T-cell (primary cell): Measurements from ENCODE around the gene LPO. TPM values are rescaled to one million over a fixed set of nuclear protein-coding genes. Genes with fewer than 3 reads are reported as not detected.
A peak's percentile ranks its signal among the peaks of the same experiment; 100 is the strongest.

Experiments used
- ATAC-seq, 4 experiments: fragments of 200-7000 bp in 3 of 4; fragments of 150-1000 bp in 1 of 4; cut with Tn5 transposase; replicated peaks in 1 of 4; 1 replicate in 3 of 4; 2 replicates in 1 of 4; pipeline ENCODE4 v1.10.0; 2021; ENCODE audit warnings: moderate library complexity in 3 of 4, mild to moderate bottlenecking in 2 of 4, moderate number of reproducible peaks in 1 of 4
- CTCF ChIA-PET, 2 donors: fragments of 300-600 bp; sonication (Branson Sonifier 250); formaldehyde crosslinking; loops; one replicate each; lab custom pipeline; 2022; ENCODE audit warnings: antibody characterized with exemption in 2 of 2; lab: Charles Lee
- POLR2A ChIA-PET, 2 donors: fragments of 300-600 bp; sonication (Branson Sonifier 250); formaldehyde crosslinking; loops; one replicate each; lab custom pipeline; 2022; ENCODE audit warnings: antibody characterized with exemption in 2 of 2; lab: Charles Lee
- DNase-seq, 35 experiments: peaks; one replicate each; pipeline versions ENCODE4 v3.0.0 to v3.0.0-alpha.2; 2013 to 2023
- H3K27ac ChIP-seq: one replicate; pipeline ENCODE4 v1.5.1; 2013; ENCODE audit warnings: low read length
- H3K27me3 ChIP-seq, 2 experiments: replicated peaks in 1 of 2; 1 replicate in 1 of 2; 2 replicates in 1 of 2; pipeline versions ENCODE4 v1.6.1 to v1.7.0; 2013; ENCODE audit warnings: low read length in 1 of 2, mixed read lengths in 1 of 2; ENCODE audit not compliant: control insufficient read depth in 2 of 2, insufficient read depth in 2 of 2; ENCODE audit errors: extremely low read depth in 1 of 2
- H3K36me3 ChIP-seq, 2 donors: 1 replicate in 1 of 2; 2 replicates in 1 of 2; pipeline versions ENCODE4 v1.6.1 to v1.7.0; 2013; ENCODE audit warnings: low read length in 1 of 2; ENCODE audit not compliant: control insufficient read depth in 2 of 2, insufficient read depth in 1 of 2; ENCODE audit errors: extremely low read depth in 1 of 2
- H3K4me1 ChIP-seq, 2 experiments: 1 replicate in 1 of 2; 2 replicates in 1 of 2; pipeline versions ENCODE4 v1.6.1 to v1.7.0; 2013; ENCODE audit warnings: low read length in 2 of 2, mixed read lengths in 1 of 2; ENCODE audit not compliant: insufficient read depth in 2 of 2, control insufficient read depth in 1 of 2; ENCODE audit errors: extremely low read depth in 1 of 2
- H3K4me3 ChIP-seq, 2 donors: 1 replicate in 1 of 2; 2 replicates in 1 of 2; pipeline versions ENCODE4 v1.5.1 to v1.7.0; 2013; ENCODE audit warnings: mild to moderate bottlenecking in 2 of 2, low read length in 1 of 2, moderate library complexity in 1 of 2; ENCODE audit not compliant: control insufficient read depth in 1 of 2; ENCODE audit errors: extremely low read depth in 1 of 2
- H3K9me3 ChIP-seq: 2 replicates; pipeline ENCODE4 v1.7.0; 2013
- H3K27ac Mint-ChIP-seq, 2 donors: one replicate each; pipeline ENCODE4 v1.8.0; 2020 to 2021; ENCODE audit warnings: mild to moderate bottlenecking in 2 of 2, mixed read lengths in 2 of 2
- H3K27me3 Mint-ChIP-seq, 2 donors: one replicate each; pipeline ENCODE4 v1.8.0; 2021 to 2022; ENCODE audit warnings: mixed read lengths in 2 of 2
- H3K36me3 Mint-ChIP-seq: one replicate; pipeline ENCODE4 v1.8.0; 2021; ENCODE audit warnings: mixed read lengths
- H3K4me1 Mint-ChIP-seq, 3 donors: one replicate each; pipeline ENCODE4 v1.8.0; 2020 to 2022; ENCODE audit warnings: mixed read lengths in 3 of 3, mild to moderate bottlenecking in 1 of 3
- H3K4me3 Mint-ChIP-seq, 3 donors: one replicate each; pipeline ENCODE4 v1.8.0; 2020 to 2022; ENCODE audit warnings: mild to moderate bottlenecking in 3 of 3, mixed read lengths in 3 of 3, moderate library complexity in 3 of 3
- H3K9me3 Mint-ChIP-seq, 3 donors: one replicate each; pipeline ENCODE4 v1.8.0; 2020 to 2022; ENCODE audit warnings: mixed read lengths in 3 of 3
- WGBS: methylation state at CpG from one replicate; pipeline ENCODE4 v1.1.5; 2013; ENCODE audit warnings: missing lambda C conversion rate; ENCODE audit not compliant: insufficient coverage; 5-methylcytosine and 5-hydroxymethylcytosine counted together
- total RNA-seq, 35 experiments: library from RNA in 6 of 35; stranded (reverse) in 6 of 35; fragments of 120-200 nt in 1 of 35; gene quantifications; one replicate each; pipeline versions ENCODE4 v1.2.1 to v1.2.4 and lab custom pipeline; 2013 to 2026

The LPO gene
- total RNA-seq, 5 donors from 2014 or later (not counting 1 experiment from before 2014, with no cell fraction given) = not detected

DNA sequence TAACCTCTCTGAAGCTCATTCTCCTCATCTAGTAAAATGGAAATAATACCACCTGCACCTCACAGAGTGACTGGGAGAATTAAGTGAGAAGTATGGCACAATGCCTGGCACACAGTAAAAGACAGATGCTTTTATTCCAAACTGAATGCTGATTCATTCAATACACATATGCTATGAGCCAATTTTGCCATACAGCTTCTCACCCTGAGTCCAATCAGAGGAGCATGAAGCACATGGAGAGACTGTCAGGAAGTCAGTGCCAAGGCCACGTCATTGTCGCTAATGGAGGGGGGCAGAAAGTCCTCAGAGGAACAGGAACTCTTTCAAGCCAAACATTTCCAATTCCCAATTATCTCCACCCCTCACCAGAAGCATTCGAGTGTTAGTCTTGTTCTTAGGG, 30.9 kb upstream of the LPO start:
- CTCF ChIA-PET = no interaction called here
- peaks cover 50% of the 10 kb centered on the region for H3K36me3 Mint-ChIP-seq
- WGBS = no CpG with 5 or more reads among the region's 3 CpGs
- POLR2A ChIA-PET = no interaction called here
- no peaks in the 10 kb centered on the region for H3K27me3 Mint-ChIP-seq
- no peak for DNase-seq
- no peak overlapping the region for H3K4me3 Mint-ChIP-seq
- no peaks in the 10 kb centered on the region for H3K4me1 Mint-ChIP-seq
- Histone ChIP-seq H3K36me3 (peaks cover 3 to 46% of the 10 kb centered on the region in 2 donors), H3K9me3 (no peaks in the 10 kb centered on the region), H3K27me3 (no peaks in the 10 kb centered on the region), H3K4me3 (no peak overlapping the region), H3K4me1 (no peaks in the 10 kb centered on the region), H3K27ac (no peak overlapping the region)
- ATAC-seq = no peak
- H3K27ac Mint-ChIP-seq = no peak overlapping the region
- no peaks in the 10 kb centered on the region for H3K9me3 Mint-ChIP-seq

DNA sequence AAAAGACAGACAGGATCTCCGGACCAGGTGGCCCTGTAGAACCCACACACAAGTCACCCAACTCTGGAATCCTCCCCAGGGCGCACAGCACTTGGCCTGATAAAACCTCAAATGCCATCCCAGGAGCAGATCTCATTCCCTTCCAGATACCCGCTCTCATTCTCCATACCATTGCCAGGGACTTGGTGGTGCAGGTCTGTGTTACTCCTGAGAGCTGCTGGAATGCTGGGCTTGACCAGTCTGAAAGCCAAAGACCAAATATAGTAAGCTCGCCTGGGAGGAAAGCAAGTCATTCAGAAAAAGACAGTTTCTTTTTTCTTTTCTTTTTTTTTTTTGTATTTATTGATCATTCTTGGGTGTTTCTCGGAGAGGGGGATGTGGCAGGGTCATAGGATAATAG, 30.0 kb upstream of the LPO start:
- POLR2A ChIA-PET = no interaction called here
- ATAC-seq = no peak
- Mint-ChIP-seq H3K9me3 (no peaks in the 10 kb centered on the region), H3K27me3 (no peaks in the 10 kb centered on the region), H3K4me1 (no peaks in the 10 kb centered on the region), H3K27ac (no peak overlapping the region), H3K36me3 (peaks cover 56% of the 10 kb centered on the region), H3K4me3 (no peak overlapping the region)
- Histone ChIP-seq H3K27ac (no peak overlapping the region), H3K27me3 (no peaks in the 10 kb centered on the region), H3K4me1 (no peaks in the 10 kb centered on the region), H3K4me3 (no peak overlapping the region), H3K36me3 (peaks cover 3 to 53% of the 10 kb centered on the region in 2 donors), H3K9me3 (no peaks in the 10 kb centered on the region)
- CTCF ChIA-PET = no interaction called here
- WGBS = 90% methylated on average over 2 of the region's 5 CpGs
- no peak for DNase-seq

DNA sequence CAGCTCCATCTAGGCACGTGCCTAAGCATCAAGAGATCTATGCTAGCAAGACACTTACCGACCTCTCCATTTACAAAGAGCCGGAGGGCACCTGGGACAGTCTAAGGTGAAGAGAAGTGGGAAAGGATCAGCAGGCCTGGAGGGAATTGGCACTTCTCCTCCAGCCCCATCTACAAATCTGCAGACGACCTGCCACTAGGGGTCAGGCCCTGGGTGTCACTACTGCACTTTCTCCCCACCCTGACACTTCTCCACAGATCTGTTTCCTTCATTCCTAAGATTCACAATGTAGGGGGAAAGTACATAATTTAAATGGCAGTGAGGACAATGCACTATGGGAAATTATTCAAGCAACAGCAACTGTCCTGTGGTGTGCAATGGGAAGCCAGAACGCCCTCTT, 27.5 kb upstream of the LPO start:
- DNase-seq (no peak), ATAC-seq (no peak)
- H3K27me3 ChIP-seq = no peaks in the 10 kb centered on the region
- no peak overlapping the region for H3K27ac ChIP-seq
- no peaks in the 10 kb centered on the region for H3K9me3 ChIP-seq
- H3K36me3 ChIP-seq = peaks cover 3 to 63% of the 10 kb centered on the region in 2 donors
- 100% methylated on average over 1 of the region's 5 CpGs for WGBS
- no peak overlapping the region for H3K4me3 Mint-ChIP-seq
- H3K27me3 Mint-ChIP-seq = no peaks in the 10 kb centered on the region
- H3K36me3 Mint-ChIP-seq = peaks cover 64% of the 10 kb centered on the region
- no peaks in the 10 kb centered on the region for H3K4me1 Mint-ChIP-seq
- ChIA-PET POLR2A (no interaction called here), CTCF (no interaction called here)
- no peaks in the 10 kb centered on the region for H3K9me3 Mint-ChIP-seq
- H3K4me1 ChIP-seq = no peaks in the 10 kb centered on the region
- H3K27ac Mint-ChIP-seq = no peak overlapping the region
- no peak overlapping the region for H3K4me3 ChIP-seq

DNA sequence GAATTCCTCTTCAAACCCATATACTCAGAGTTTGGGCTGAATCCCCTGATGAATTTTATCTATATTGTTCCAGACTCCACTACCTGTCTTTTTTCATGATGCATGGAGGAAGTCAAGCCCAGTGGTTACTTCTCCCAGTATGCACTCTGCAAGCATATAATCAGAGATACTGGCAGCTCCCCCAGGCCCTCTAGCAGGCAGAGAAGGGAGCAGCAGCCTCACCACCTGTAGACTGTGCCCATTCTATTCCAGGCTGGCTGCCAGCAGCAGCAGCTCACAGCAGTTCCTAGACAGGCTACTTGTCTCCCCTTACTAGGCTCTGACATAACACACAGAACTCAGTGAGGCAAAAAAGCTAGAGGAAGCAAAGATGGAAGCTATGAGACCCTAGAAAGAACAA, 22.7 kb upstream of the LPO start:
- H3K27ac Mint-ChIP-seq = no peak overlapping the region
- H3K9me3 ChIP-seq = no peaks in the 10 kb centered on the region
- H3K27me3 ChIP-seq = no peaks in the 10 kb centered on the region
- H3K27ac ChIP-seq = no peak overlapping the region
- no peaks in the 10 kb centered on the region for H3K9me3 Mint-ChIP-seq
- H3K4me3 Mint-ChIP-seq = no peak overlapping the region
- ChIA-PET CTCF (interaction anchor here in 1 of 2 donors (0.6 kb wide), 1 partner anchor 1186 kb away, joined by 4 read pairs; no protein-coding TSS in a partner anchor), POLR2A (no interaction called here)
- ATAC-seq (no peak), DNase-seq (no peak)
- H3K36me3 ChIP-seq = peaks cover 0 to 38% of the 10 kb centered on the region in 2 donors
- peaks cover 10 to 19% of the 10 kb centered on the region in 2 experiments for H3K4me1 ChIP-seq
- peaks cover 34% of the 10 kb centered on the region for H3K36me3 Mint-ChIP-seq
- H3K4me3 ChIP-seq = no peak overlapping the region
- H3K4me1 Mint-ChIP-seq = peaks cover 17 to 21% (median 18%) of the 10 kb centered on the region in 3 donors
- H3K27me3 Mint-ChIP-seq = no peaks in the 10 kb centered on the region

DNA sequence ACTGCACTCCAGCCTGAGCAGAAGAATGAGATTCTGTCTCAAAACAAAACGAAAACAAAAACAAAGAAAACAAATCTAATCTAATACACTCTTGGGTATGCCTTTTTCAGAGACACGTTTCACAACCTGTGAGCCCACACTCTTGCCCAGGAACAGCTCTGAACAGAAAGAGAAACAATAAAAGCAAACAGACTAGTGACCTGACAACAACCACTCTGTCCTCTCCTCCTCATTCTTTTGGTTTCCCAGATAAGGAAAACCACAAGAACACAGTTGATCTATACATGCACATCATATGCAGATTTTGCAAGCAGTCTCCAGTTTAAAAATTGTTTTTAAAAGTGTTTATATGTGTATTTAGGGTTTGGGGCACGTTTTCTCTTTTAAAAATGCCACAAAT, 20.6 kb upstream of the LPO start:
- no peaks in the 10 kb centered on the region for H3K9me3 Mint-ChIP-seq
- Histone ChIP-seq H3K4me1 (peaks cover 10 to 19% of the 10 kb centered on the region in 2 experiments), H3K27ac (no peak overlapping the region), H3K4me3 (no peak overlapping the region), H3K9me3 (no peaks in the 10 kb centered on the region), H3K27me3 (no peaks in the 10 kb centered on the region), H3K36me3 (peaks cover 0 to 21% of the 10 kb centered on the region in 2 donors)
- ChIA-PET CTCF (interaction anchor here in 1 of 2 donors (1.0 kb wide), 1 partner anchor 221 kb away, joined by 7 read pairs; no protein-coding TSS in a partner anchor), POLR2A (interaction anchor here in 1 of 2 donors (0.6 kb wide), 1 partner anchor 1255 kb away, joined by 4 read pairs; no protein-coding TSS in a partner anchor)
- no peak for DNase-seq
- H3K4me1 Mint-ChIP-seq = peaks cover 17 to 24% (median 23%) of the 10 kb centered on the region in 3 donors
- no peak for ATAC-seq
- H3K4me3 Mint-ChIP-seq = peak overlapping the region; percentile 13 to 91 (median 62)
- 67% methylated on average over 2 of the region's 3 CpGs for WGBS
- no peaks in the 10 kb centered on the region for H3K27me3 Mint-ChIP-seq
- peaks cover 19% of the 10 kb centered on the region for H3K36me3 Mint-ChIP-seq
- H3K27ac Mint-ChIP-seq = peak overlapping the region in 1 of 2 donors; percentile 8

DNA sequence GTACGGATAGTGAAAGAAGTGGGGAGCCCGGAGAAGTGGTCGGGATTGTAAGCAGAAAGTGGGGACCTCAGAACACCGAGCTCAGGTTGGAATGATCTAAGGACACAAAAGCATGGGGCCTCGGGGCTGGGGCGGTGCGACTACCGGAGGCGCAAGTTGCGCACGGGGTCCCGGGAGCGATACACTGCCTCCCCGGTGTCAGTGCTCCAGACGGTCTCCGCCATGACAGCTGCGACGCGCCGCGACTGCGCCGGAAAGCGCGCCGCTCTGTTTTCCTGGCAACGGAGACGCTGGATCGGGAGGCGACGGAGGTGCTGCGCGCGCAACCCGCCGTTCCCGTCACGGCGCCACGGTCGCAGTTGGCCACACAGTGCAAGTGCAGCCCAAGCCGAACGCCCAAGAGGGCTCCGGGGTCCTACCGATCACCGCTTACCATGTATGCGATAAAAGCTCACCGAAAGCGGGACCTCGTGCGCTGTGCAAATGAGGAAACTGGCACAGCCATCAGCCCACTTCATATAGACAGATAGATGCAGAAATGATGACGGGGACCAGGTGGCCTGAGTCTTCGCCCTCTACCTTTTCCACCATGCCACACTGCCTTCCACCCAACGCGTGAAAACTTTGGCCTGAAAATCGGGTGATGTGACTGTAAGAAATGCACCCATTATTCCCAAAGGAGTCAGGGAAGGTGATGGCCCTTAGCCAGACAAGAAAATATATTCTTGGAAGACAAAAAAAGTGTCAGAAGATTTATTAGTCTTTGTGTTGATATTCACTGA, 19.2 kb upstream of the LPO start, which contains the start of gene MKS1:
MKS1 (minus strand) TSS at position 249 of the 782 bp plus-strand sequence; CDS start at position 224, 25 bp downstream.
- peak; percentile 97 to 99 (median 99) for ATAC-seq
- H3K4me3 ChIP-seq = peak within 1 kb of the TSS; percentile 75 to 90
- CTCF ChIA-PET = interaction anchor here (0.6 kb wide), 3 partner anchors 10 to 98 kb away, joined by 3 read pairs; no protein-coding TSS in a partner anchor
- H3K27me3 ChIP-seq = no peaks in the 10 kb centered on the region
- under 1% methylated on average over 51 of the region's 56 CpGs for WGBS
- peaks cover 17 to 24% (median 23%) of the 10 kb centered on the region in 3 donors for H3K4me1 Mint-ChIP-seq
- H3K4me1 ChIP-seq = peaks cover 10 to 19% of the 10 kb centered on the region in 2 experiments
- H3K36me3 ChIP-seq = peaks cover 0 to 9% of the 10 kb centered on the region in 2 donors
- H3K27me3 Mint-ChIP-seq = peaks cover 3 to 5% of the 10 kb centered on the region in 2 donors
- peak within 1 kb of the TSS; percentile 79 for H3K27ac ChIP-seq
- H3K27ac Mint-ChIP-seq = peak within 1 kb of the TSS; percentile 91 to 98
- peak; percentile 90 to 97 (median 94) for DNase-seq
- peak within 1 kb of the TSS; percentile 86 to 92 (median 91) for H3K4me3 Mint-ChIP-seq
- no peaks in the 10 kb centered on the region for H3K9me3 Mint-ChIP-seq
- POLR2A ChIA-PET = interaction anchor here in 1 of 2 donors (0.5 to 0.6 kb wide), 4 partner anchors 136 to 1054 kb away, joined by 3 to 6 read pairs (median 3); no protein-coding TSS in a partner anchor
- H3K36me3 Mint-ChIP-seq = peaks cover 10% of the 10 kb centered on the region
- no peaks in the 10 kb centered on the region for H3K9me3 ChIP-seq
